Activated T-cell treated with anti-CD3 and anti-CD28 coated beads, Interleukin-2, amount 50 U/mL, for 4 hours (primary cell): ENCODE data around the gene HAND2. TPM values are rescaled to one million over a fixed set of nuclear protein-coding genes. Genes with fewer than 3 reads are reported as not detected.

ENCODE experiments used
- total RNA-seq, 3 donors: library from RNA; stranded (reverse); gene quantifications; one replicate each; pipeline ENCODE4 v1.2.1, GENCODE V29; 2021

HAND2 gene
- total RNA-seq, 3 donors from 2014 or later: not detected

Other genes with a start within 250 kb of the HAND2 start
- 10 to 100 TPM; 46.4 to 59.0 (median 53.7) TPM for gene HMGB2, start 195.9 kb downstream of the HAND2 start, total RNA-seq
- gene SAP30, start 159.3 kb downstream of the HAND2 start, total RNA-seq: 10 to 100 TPM in 2 of 3 donors, 1 to 10 TPM in 1; 6.9 to 11.0 (median 10.7) TPM
- not detected for gene SCRG1, start 131.1 kb downstream of the HAND2 start, total RNA-seq